GM19468 (cell line): ENCODE measurements around the gene FSTL5.
"Not testable (repeated sequence)": the region's sequence is repeated elsewhere in the genome, so short reads cannot be mapped to it uniquely, and the experiment has no call there.

Source experiments
- ATAC-seq: cut with Tn5 transposase; IDR thresholded peaks from one replicate; pipeline ENCODE4 v1.9.1; 2021; ENCODE audit warnings: mild to moderate bottlenecking, moderate library complexity, moderate number of reproducible peaks; ENCODE audit not compliant: unreplicated experiment; ENCODE audit errors: extremely low read depth

Gene FSTL5

GRCh38 chr4:162104459-162105124, 59.2 kb downstream of the FSTL5 start:
- no peak for ATAC-seq

- not testable (repeated sequence) for ATAC-seq
Observed at GRCh38 chr4:162103908-162104307, 59.9 kb downstream of the FSTL5 start.

- no peak for ATAC-seq
Observed at GRCh38 chr4:162102713-162103112, 61.1 kb downstream of the FSTL5 start.

GRCh38 chr4:162101337-162101736, 62.5 kb downstream of the FSTL5 start:
- ATAC-seq, result no peak

- ATAC-seq, result no peak
Observed at GRCh38 chr4:162075726-162076125, 88.1 kb downstream of the FSTL5 start.

GRCh38 chr4:162061214-162061613, 102.6 kb downstream of the FSTL5 start:
- ATAC-seq, result no peak

GRCh38 chr4:162059656-162060055, 104.1 kb downstream of the FSTL5 start:
- no peak for ATAC-seq

GRCh38 chr4:162056990-162057389, 106.8 kb downstream of the FSTL5 start:
- ATAC-seq, result no peak

GRCh38 chr4:162046135-162046534, 117.7 kb downstream of the FSTL5 start:
- ATAC-seq, result no peak

GRCh38 chr4:162038112-162038511, 125.7 kb downstream of the FSTL5 start:
- no peak for ATAC-seq

- no peak for ATAC-seq
Observed at GRCh38 chr4:162017863-162018262, 145.9 kb downstream of the FSTL5 start.

- ATAC-seq, result no peak
Observed at GRCh38 chr4:162016991-162017390, 146.8 kb downstream of the FSTL5 start.

GRCh38 chr4:162016219-162016618, 147.6 kb downstream of the FSTL5 start:
- ATAC-seq, result no peak

- no peak for ATAC-seq
Observed at GRCh38 chr4:162015090-162015489, 148.7 kb downstream of the FSTL5 start.

GRCh38 chr4:162011089-162011488, 152.7 kb downstream of the FSTL5 start:
- ATAC-seq, result no peak

GRCh38 chr4:162010362-162010761, 153.4 kb downstream of the FSTL5 start:
- no peak for ATAC-seq

GRCh38 chr4:161992317-161992716, 171.5 kb downstream of the FSTL5 start:
- no peak for ATAC-seq

- no peak for ATAC-seq
Observed at GRCh38 chr4:161991811-161992210, 172.0 kb downstream of the FSTL5 start.

GRCh38 chr4:161990721-161991120, 173.1 kb downstream of the FSTL5 start:
- no peak for ATAC-seq

- ATAC-seq, result no peak
Observed at GRCh38 chr4:161988946-161989345, 174.9 kb downstream of the FSTL5 start.

GRCh38 chr4:161987611-161988010, 176.2 kb downstream of the FSTL5 start:
- ATAC-seq, result no peak

GRCh38 chr4:161952382-161952781, 211.4 kb downstream of the FSTL5 start:
- ATAC-seq, result no peak
